Mesendoderm (in vitro differentiated cells): ENCODE results near the gene WDR37.

Experiments used
- DNase-seq: peaks from one replicate; pipeline ENCODE4 v3.0.0; 2013
- H2AK5ac ChIP-seq: 2 replicates; pipeline ENCODE4 v1.6.1; 2013; ENCODE audit warnings: low read length, inconsistent platforms
- H2BK120ac ChIP-seq: 2 replicates; pipeline ENCODE4 v1.6.1; 2013; ENCODE audit warnings: low read depth, mild to moderate bottlenecking, low read length, moderate library complexity, mixed read lengths
- H2BK15ac ChIP-seq: replicated peaks from 2 replicates; pipeline ENCODE4 v1.6.1; 2013; ENCODE audit warnings: low read depth, mild to moderate bottlenecking, moderate library complexity
- H2BK5ac ChIP-seq: 2 replicates; pipeline ENCODE4 v1.6.1; 2013; ENCODE audit warnings: low read length, inconsistent platforms
- H3K18ac ChIP-seq: 2 replicates; pipeline ENCODE4 v1.6.1; 2013; ENCODE audit warnings: mild to moderate bottlenecking, low read length, mixed read lengths
- H3K23ac ChIP-seq: one replicate; pipeline ENCODE4 v1.6.1; 2013; ENCODE audit warnings: low read length
- H3K27ac ChIP-seq: 2 replicates; pipeline ENCODE4 v1.5.1; 2013; ENCODE audit warnings: low read depth, mild to moderate bottlenecking, inconsistent platforms, low read length, moderate library complexity
- H3K27me3 ChIP-seq: 2 replicates; pipeline ENCODE4 v1.6.1; 2013; ENCODE audit warnings: low read length, control low read depth, mild to moderate bottlenecking, inconsistent platforms; ENCODE audit not compliant: insufficient read depth, poor library complexity
- H3K36me3 ChIP-seq: 2 replicates; pipeline ENCODE4 v1.6.1; 2013; ENCODE audit warnings: low read length, inconsistent platforms; ENCODE audit not compliant: control insufficient read depth, insufficient read depth
- H3K4ac ChIP-seq: one replicate; pipeline ENCODE4 v1.6.1; 2013; ENCODE audit warnings: low read depth, mild to moderate bottlenecking, low read length, moderate library complexity
- H3K4me1 ChIP-seq: 2 replicates; pipeline ENCODE4 v1.6.1; 2013; ENCODE audit warnings: low read depth, low read length, inconsistent platforms; ENCODE audit not compliant: control insufficient read depth
- H3K4me2 ChIP-seq: 2 replicates; pipeline ENCODE4 v1.6.1; 2013; ENCODE audit warnings: low read length
- H3K4me3 ChIP-seq: 2 replicates; pipeline ENCODE4 v1.5.1; 2013; ENCODE audit warnings: mild to moderate bottlenecking, low read length
- H3K56ac ChIP-seq: one replicate; pipeline ENCODE4 v1.6.1; 2013; ENCODE audit warnings: low read length
- H3K79me1 ChIP-seq: 2 replicates; pipeline ENCODE4 v1.6.1; 2013; ENCODE audit warnings: low read length, inconsistent platforms
- H3K79me2 ChIP-seq: 2 replicates; pipeline ENCODE4 v1.6.1; 2013; ENCODE audit warnings: mild to moderate bottlenecking, low read length; ENCODE audit not compliant: control insufficient read depth, insufficient read depth
- H3K9ac ChIP-seq: 2 replicates; pipeline ENCODE4 v1.6.1; 2013; ENCODE audit warnings: low read length, inconsistent platforms
- H4K5ac ChIP-seq: one replicate; pipeline ENCODE4 v1.6.1; 2013; ENCODE audit warnings: low read length
- H4K8ac ChIP-seq: one replicate; pipeline ENCODE4 v1.6.1; 2013; ENCODE audit warnings: low read depth, mild to moderate bottlenecking, control low read depth, low read length, moderate library complexity
- WGBS: extraction: QIAGEN DNeasy Blood & Tissue Kit; methylation state at CpG from one replicate; pipeline ENCODE4 v1.1.7; 2013; ENCODE audit warnings: low lambda C conversion rate, missing lambda C conversion rate; ENCODE audit not compliant: insufficient coverage; ENCODE audit errors: extremely low coverage; 5-methylcytosine and 5-hydroxymethylcytosine counted together

WDR37 gene

DNA sequence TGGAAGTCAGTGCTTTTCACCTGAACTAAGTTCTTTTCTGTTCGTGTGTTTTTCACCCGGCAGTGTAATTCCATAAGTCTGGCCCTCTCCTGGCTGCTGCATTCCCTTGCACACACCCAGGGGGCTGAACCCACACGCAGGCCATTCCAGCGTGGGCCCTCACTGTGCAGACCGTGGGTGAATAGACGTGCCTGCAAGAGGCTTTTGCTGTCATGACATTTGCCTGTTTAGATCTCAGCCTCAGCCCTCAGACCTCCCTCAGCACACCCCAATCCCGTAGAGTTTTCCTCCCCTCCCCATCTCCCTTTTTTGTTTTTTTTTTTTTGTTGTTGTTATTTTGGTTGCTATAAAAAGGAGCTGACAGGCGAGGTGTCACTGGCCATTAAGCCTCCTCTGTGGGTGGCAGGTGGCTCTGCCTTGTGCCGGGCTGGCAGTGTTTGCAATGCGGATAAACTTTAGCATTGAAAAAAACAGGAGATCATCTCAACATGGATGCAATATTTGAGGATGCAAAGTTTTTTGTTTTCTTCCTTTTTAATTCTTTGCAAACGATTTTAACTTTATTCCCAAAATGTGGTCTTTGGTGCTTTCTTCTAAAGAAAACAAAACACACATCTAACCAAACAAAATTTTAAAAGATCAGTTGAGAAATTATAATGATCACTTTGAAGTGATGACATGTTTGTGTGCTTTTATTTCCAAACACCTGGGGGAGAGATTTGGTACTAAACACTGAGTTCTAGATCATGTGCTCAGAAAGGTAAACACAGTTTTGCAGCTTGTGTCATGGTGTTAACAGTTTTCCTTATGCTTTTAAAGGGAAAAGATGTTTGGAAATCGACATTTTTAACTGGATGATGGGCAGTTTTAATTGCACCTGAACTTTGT, 58.8 kb downstream of the WDR37 start:
- Histone ChIP-seq H2AK5ac (no peak overlapping the region), H4K5ac (no peak overlapping the region), H3K4me2 (no peak overlapping the region), H3K4me3 (no peak overlapping the region), H3K27ac (no peak overlapping the region), H3K27me3 (no peaks in the 10 kb centered on the region), H3K4me1 (no peaks in the 10 kb centered on the region), H4K8ac (no peak overlapping the region), H3K18ac (no peak overlapping the region), H2BK120ac (no peak overlapping the region), H3K79me1 (no peaks in the 10 kb centered on the region), H3K23ac (no peak overlapping the region), H3K79me2 (no peaks in the 10 kb centered on the region), H2BK15ac (no peak overlapping the region), H3K56ac (no peak overlapping the region), H2BK5ac (no peak overlapping the region), H3K9ac (no peak overlapping the region), H3K36me3 (no peaks in the 10 kb centered on the region), H3K4ac (no peak overlapping the region)
- WGBS: no CpG with 5 or more reads among the region's 12 CpGs
- no peak for DNase-seq

DNA sequence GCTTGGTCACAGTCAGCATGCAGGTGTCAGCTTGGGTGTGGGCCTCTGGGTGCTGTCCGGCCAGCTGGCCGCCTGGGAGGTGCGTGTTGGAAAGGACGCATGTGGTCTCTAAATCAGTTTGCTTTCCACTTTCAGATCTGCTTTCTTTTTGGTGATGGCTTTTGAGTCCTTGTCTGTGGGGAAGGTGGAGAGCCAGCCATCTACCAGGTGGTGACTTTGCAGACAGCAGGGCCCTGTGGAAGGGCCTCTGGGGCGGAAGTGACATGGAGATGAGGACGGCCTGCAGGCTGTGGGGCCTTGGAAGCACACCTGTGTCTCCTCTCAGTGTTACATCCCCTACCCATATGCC, 59.4 kb downstream of the WDR37 start:
- Histone ChIP-seq H3K56ac (no peak overlapping the region), H4K8ac (no peak overlapping the region), H3K27ac (no peak overlapping the region), H3K23ac (no peak overlapping the region), H3K27me3 (no peaks in the 10 kb centered on the region), H3K4me1 (no peaks in the 10 kb centered on the region), H2BK5ac (no peak overlapping the region), H3K9ac (no peak overlapping the region), H3K18ac (no peak overlapping the region), H3K79me1 (no peaks in the 10 kb centered on the region), H2BK120ac (no peak overlapping the region), H2AK5ac (no peak overlapping the region), H3K36me3 (no peaks in the 10 kb centered on the region), H3K79me2 (no peaks in the 10 kb centered on the region), H3K4me2 (no peak overlapping the region), H3K4ac (no peak overlapping the region), H2BK15ac (no peak overlapping the region), H4K5ac (no peak overlapping the region), H3K4me3 (no peak overlapping the region)
- DNase-seq: no peak
- no CpG with 5 or more reads among the region's 6 CpGs for WGBS

DNA sequence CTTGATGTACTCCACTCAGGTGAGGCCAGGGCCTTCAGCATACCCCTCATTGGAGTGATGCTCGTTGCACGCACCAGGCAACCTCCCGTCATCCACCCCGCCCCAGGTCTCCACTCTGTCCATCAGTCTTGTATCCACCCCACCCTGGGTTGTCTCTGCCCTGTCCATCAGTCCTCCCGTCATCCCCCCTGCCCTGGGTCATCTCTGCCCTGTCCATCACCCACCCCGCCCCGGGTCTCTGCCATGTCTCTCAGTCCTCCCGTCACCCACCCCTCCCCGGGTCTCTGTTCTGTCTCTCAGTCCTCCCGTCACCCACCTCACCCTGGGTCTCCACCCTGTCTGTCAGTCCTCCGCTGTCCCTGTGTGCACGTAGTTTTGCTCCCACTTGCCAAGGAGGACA, 59.9 kb downstream of the WDR37 start:
- Histone ChIP-seq H2BK120ac (no peak overlapping the region), H3K27me3 (no peaks in the 10 kb centered on the region), H3K79me1 (no peaks in the 10 kb centered on the region), H3K79me2 (no peaks in the 10 kb centered on the region), H3K9ac (no peak overlapping the region), H4K8ac (no peak overlapping the region), H3K27ac (no peak overlapping the region), H3K23ac (no peak overlapping the region), H3K4me2 (no peak overlapping the region), H3K36me3 (no peaks in the 10 kb centered on the region), H3K4ac (no peak overlapping the region), H3K4me1 (no peaks in the 10 kb centered on the region), H4K5ac (no peak overlapping the region), H3K56ac (no peak overlapping the region), H2AK5ac (no peak overlapping the region), H2BK5ac (no peak overlapping the region), H3K4me3 (no peak overlapping the region), H2BK15ac (no peak overlapping the region), H3K18ac (no peak overlapping the region)
- no peak for DNase-seq
- WGBS: no CpG with 5 or more reads among the region's 12 CpGs

DNA sequence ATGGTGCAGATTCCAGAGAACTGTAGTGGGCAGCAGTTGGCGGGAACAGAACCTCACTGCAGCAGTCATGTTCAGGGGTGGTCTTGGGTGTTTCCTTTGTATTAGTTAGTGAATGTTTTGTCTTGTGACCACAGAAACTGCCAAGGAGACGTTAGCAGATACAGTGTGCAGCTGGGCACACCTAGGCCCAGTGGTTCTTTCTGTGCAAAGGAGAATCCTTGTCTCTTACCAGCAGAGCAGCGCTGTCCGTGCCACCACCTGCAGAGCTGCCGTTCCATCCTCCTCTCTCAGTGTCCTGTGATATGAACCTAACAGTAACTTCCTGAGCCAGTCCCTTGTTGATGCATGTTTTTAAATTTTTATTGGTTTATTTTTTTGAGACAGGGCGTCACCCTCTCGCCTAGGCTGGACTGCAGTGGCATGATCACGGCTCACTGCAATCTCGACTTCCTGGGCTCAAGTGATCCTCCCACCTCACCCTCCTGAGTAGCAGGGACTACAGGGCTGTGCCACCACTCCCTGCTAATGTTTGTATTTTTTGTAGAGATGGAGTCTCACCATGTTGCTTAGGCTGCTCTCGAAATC, 60.6 kb downstream of the WDR37 start:
- Histone ChIP-seq H3K9ac (no peak overlapping the region), H4K5ac (no peak overlapping the region), H4K8ac (no peak overlapping the region), H2BK15ac (no peak overlapping the region), H3K79me2 (no peaks in the 10 kb centered on the region), H3K23ac (no peak overlapping the region), H2BK5ac (no peak overlapping the region), H2BK120ac (no peak overlapping the region), H3K56ac (no peak overlapping the region), H2AK5ac (no peak overlapping the region), H3K79me1 (no peaks in the 10 kb centered on the region), H3K4ac (no peak overlapping the region), H3K4me2 (no peak overlapping the region), H3K4me1 (no peaks in the 10 kb centered on the region), H3K27me3 (no peaks in the 10 kb centered on the region), H3K27ac (no peak overlapping the region), H3K18ac (no peak overlapping the region), H3K36me3 (no peaks in the 10 kb centered on the region), H3K4me3 (no peak overlapping the region)
- DNase-seq: no peak
- no CpG with 5 or more reads among the region's 10 CpGs for WGBS

DNA sequence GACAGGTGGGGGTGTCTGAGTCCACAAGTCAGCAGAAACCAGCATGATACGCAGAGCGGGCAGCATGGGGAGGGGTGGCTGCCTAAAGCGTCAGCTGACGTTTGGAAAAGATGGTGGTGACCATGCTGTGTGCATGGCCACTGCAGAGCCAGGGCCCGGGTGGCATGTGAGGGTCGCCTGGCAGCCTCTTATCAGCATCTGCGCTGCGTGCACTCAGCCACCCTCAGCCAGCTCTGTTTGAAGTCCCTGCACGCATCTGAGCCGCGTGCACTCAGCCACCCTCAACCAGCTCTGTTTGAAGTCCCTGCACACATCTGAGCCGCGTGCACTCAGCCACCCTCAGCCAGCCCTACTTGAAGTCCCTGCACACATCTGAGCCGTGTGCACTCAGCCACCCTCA, 61.5 kb downstream of the WDR37 start:
- no peak overlapping the region for H2AK5ac ChIP-seq
- no peak overlapping the region for H3K4me2 ChIP-seq
- no CpG with 5 or more reads among the region's 14 CpGs for WGBS
- no peaks in the 10 kb centered on the region for H3K36me3 ChIP-seq
- H3K4me1 ChIP-seq: no peaks in the 10 kb centered on the region
- no peak overlapping the region for H4K8ac ChIP-seq
- H3K4ac ChIP-seq: no peak overlapping the region
- H3K4me3 ChIP-seq: no peak overlapping the region
- H2BK15ac ChIP-seq: no peak overlapping the region
- no peak overlapping the region for H3K27ac ChIP-seq
- H3K18ac ChIP-seq: no peak overlapping the region
- no peak overlapping the region for H3K23ac ChIP-seq
- H2BK5ac ChIP-seq: no peak overlapping the region
- no peak overlapping the region for H4K5ac ChIP-seq
- no peak overlapping the region for H3K56ac ChIP-seq
- DNase-seq: no peak
- no peaks in the 10 kb centered on the region for H3K79me2 ChIP-seq
- H2BK120ac ChIP-seq: no peak overlapping the region
- no peaks in the 10 kb centered on the region for H3K79me1 ChIP-seq
- H3K9ac ChIP-seq: no peak overlapping the region
- no peaks in the 10 kb centered on the region for H3K27me3 ChIP-seq
